Stimulated activated CD8-positive, alpha-beta memory T cell treated with anti-CD3 and anti-CD28 coated beads, Interleukin-15, amount 100 ng/mL, for 4 hours (primary cell): ENCODE measurements around the gene RHNO1.

Source experiments
- DNase-seq, 2 donors: peaks; one replicate each; pipeline ENCODE4 v3.0.0-alpha.2; 2020; ENCODE audit warnings: low read depth in 2 of 2

RHNO1 gene

GRCh38 chr12:2877047-2877952, at the start of gene RHNO1, which contains the start of gene FOXM1:
RHNO1 (plus strand) TSS chr12:2877223; CDS start chr12:2885367, 8,144 bp downstream.
FOXM1 (minus strand) TSS chr12:2877174; CDS start chr12:2874478, 2,696 bp downstream.
- peak; percentile 71 to 78 for DNase-seq

DNA sequence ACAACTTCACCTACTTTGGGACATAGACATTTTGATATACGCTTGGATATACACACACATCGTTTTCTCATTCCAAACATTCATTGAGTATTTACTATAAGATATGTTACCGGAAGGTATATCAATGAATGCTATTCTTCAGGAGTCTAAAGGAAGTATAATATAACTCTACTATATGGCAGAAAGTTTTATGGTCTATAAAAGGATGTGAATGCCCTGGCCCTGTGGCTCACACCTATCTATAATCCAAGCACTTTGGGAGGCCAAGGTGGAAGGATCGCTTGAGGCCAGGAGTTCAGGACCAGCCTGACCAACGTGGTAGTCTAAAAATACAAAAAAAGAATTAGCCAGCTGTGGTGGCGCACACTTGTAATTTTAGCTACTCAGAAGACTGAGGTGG, 47.7 kb upstream of the RHNO1 start:
- no peak for DNase-seq

DNA sequence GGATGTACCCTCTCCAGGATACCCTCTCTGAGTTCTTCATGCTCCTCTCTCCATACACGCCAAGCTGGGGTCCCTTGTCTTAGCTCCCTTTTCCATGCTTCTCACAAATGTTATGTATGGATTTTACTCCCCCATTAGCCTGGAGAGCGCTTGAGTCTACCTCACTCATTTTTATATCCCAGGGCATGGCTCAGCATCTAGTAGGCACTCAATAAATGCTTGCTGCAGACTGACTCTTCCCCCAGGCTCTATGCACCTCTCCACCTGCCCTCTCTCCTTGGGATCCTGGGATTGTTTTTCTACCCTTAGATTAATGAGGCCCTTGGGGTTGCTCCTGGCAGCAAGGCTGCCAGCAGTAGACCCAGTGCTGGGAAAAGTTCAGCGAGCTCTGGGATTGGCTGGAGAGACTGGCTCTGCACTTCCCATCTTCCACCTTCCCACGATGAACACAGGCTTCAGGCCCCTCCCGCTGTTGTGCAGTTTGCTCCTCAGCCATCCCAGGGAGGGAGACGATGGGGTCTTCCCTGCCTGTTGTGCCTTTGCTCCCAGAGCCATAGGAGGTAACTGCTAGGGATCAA, 44.4 kb upstream of the RHNO1 start:
- DNase-seq = no peak

DNA sequence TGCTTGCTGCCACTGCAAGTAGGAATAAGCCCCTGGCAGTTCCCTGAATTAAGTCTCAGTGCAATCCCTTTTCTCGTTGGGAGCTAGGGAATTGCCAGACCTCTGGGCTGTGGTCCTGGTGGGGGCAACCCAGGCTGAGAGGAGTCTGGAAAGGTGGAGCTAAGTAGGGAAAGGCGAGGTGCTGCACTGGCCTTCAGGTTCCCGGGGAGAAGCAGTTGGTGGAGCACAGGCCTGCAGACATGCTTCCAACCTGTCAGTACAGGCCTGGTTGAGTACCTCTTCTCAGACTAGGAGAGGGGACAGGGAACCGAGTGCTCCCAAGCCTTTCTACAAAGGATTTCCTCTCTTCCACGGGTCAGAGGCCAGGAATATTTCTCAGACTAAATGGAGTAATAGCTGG, 43.7 kb upstream of the RHNO1 start:
- DNase-seq = no peak

- no peak for DNase-seq
Measured at GRCh38 chr12:2833810-2834209, 43.2 kb upstream of the RHNO1 start.

DNA sequence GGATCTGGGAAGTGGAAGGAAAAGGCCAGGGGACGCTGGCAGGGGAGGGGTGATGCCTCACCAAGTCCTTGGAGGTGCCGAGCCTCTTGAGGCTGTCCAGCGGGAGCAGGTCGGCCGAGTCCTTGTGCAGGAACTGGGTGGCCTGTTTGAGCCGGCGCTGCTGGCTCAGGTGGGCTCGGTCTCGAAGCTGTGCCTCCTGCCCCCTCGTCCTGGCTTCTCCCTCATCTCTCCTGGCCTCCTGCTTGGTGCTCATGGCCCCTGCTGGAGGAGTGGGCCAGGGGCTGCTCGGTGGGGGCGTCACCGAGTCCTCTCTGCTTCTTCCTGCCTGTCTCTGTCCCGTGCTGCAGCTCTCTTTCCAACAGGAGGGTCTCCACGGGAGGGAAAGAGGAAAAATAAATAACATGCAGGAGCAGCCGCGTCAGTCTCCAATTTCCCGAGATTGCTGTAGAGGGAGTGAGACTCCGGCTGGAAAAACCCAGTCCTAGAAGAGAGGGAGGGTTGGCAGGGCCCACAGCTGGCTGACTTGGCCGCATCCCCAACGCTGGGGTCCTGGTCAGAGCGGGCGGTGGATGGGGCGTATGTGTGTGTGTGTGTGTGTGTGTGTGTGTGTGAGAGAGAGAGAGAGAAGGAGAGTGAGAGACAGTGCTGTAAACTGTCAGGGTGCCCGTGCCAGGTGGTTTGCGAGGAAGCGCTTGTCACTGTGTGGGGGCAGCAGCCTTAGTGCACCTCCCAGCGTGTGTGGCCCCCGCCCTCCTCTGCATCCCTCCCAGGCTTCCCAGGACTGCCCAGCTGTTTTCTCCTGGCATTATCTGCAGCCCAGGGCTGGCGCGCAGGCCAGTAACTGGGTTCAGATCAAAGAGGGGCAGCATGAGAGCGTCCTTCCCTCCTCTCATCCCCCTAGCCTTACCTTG, 42.2 kb upstream of the RHNO1 start, which contains the start of gene NRIP2:
Gene NRIP2 (minus strand): TSS at position 455 of the 911 bp plus-strand sequence. CDS start 52 bp downstream, at position 403.
- no peak for DNase-seq

DNA sequence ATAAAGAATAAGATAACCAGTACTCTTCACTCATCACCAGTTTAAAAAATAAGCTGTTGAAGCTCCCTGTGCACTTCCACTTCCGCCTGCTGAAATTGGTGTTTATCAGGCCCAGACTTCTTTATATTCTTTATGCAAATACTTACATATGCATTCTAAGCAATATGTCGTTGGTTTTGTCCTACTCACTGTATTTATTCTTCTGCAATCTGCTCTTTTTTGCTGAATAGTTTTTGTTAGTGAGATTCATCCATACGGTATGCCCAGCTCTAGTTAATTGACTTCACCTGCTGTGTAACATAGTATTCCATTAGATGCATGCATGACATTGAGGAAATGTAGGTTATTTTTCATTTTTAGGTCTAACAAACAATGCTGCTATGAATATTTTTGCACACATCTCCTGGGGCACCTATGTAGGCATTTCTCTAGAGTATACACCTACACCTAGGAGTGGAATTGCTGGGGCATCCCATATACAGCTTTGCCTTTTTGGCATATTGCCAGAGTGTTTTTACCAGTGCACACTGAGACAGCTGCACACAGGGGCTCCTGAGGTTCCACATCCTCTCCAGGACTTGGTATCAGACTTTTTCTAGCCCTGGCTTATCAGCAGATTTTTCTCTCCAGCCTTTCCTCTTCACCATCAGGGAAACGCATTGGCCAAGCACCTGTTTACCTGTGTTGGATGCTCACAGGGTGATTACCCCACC, 41.2 kb upstream of the RHNO1 start:
- no peak for DNase-seq

- DNase-seq = no peak
Measured at GRCh38 chr12:2836574-2836973, 40.4 kb upstream of the RHNO1 start.

DNA sequence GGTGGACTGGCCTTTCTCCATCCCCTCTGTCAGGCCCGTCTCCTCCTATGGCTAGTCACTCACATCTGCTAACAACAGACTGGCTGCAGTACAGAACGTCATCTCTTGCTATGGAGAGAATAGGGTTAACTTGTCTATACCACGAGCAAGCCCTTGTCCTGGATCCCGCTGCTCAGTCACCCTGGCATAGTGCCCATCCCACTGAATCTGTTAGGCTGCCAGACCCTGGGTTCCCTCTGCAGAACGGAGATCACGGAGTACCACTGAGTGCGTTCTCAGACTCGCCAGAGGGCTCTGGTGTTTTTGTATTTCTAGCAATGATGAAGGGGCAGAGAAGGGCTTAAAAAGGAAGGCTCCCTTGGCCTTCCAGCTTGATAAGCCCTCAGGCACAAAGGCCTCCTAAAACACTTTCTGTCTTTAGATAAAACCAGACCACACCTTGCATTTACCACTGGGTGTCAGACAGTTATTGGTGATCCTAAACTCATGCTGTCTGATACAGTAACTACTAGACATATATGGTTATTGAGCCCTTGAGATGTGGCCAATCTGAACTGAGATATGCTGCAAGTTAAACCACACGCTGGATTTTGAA, 35.9 kb upstream of the RHNO1 start:
- no peak for DNase-seq

DNA sequence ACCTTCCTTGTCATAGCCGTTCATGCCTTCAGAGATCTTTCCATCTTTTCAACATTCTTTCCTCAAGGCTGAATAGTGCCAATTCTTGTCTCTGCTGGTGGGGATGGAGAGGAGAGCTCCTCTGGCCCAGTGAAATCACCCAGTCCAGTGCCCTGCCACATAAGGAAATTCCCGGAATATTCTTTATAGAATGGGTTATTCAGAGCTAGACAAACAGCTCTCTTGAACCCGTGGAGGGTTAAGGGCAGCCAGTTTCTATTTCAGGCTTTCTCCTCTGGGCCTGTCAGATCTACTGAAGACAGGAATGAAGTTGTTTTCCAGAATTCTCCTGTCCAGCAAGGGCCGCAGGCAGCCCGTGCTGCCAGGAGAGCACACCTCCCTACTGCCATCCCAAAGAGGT, 34.1 kb upstream of the RHNO1 start:
- DNase-seq = no peak

DNA sequence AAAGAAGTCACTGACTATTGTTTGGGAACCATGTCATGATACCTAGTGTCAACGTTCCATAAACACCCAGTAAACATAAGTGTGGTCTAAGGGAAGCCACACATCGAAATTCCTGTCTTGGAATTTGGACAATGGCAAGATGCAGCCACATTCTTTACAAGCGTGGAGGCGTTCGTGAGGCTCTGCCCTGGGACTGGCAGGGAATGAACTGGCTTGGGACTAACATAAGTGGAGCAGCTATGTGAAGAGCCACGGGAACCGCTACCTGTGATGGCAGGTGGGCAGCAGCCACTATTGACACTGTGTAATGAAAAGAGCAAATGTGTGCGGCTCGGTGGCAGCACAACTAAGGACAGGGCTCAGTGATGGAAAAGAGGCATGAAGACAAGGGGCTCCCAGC, 32.2 kb upstream of the RHNO1 start:
- DNase-seq = no peak

DNA sequence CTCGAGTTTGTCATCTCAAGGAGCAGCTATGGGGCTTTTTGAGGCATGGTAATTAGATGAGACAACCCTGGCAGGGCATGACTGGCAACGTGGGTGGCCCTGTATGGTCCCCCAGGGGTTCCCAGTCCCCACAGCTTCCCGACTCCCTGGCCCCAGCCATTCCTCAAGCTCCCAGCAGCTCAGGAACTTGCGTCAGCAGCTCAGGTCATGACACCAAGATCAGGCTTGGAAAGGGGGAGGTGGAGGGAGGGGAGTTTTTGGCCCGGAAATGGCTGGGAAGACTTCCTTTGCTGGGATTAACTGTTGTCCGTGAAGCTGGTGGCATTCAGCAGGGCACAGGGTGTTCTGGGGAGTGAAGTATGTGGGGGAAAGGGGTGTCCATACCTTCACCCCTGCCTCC, 31.7 kb upstream of the RHNO1 start:
- DNase-seq = no peak

DNA sequence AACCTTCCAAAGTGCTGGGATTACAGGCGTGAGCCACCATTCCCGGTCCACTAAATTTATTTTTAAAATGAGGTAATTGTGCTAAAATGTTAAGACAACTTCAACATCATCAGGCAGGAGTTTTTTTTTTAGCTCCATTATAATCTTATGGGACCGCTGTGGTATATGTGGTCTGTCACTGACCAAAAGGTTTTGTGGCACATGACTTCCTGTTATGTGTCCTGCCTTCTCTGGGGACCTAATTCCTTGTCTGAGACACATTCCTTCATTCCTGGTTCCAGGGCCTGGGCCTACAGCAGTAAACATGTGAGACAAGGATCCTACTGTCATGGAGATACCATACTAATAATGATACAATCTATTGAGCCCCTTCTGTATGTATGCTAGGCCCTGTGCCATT, 25.1 kb upstream of the RHNO1 start:
- no peak for DNase-seq

GRCh38 chr12:2853626-2854025, 23.4 kb upstream of the RHNO1 start:
- no peak for DNase-seq

DNA sequence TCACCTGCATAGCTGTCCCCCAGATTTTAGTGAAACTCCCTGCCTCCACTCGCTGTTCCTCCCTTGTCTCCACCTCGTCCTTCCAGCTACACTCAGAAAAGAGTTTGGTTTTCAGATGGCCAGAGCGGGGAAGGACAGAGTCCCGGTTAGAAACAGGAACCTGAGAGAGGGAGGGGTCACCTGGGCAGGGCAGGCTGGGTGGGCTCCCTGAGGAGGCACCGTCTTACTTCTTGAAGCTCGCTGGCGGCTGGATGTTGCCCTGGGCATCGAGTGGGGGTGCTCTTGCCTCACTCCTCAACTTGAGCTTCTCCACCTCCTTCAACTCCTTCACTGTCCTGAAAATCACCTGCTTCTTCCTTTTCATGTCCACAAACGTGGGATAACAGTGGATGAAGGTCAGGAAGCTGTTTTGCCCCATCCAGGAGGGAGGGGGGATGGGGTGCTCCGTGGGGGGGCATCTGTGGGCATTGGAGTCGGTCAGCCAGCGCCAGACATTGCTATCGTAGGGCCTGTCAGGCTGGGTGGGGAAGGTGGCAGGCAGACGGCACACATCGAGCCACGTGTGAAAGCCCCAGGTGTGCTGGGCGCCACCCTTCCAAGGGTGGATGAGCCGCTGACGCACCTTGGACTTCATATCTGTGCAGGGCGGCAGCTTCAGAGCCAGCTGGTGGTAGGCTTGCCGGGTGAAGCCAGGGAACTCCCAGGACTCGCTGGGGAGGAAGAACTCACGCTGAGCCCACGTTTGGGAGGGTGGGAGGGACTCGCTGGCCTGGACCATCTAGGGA, 22.2 kb upstream of the RHNO1 start:
- no peak for DNase-seq

GRCh38 chr12:2855546-2855945, 21.5 kb upstream of the RHNO1 start:
- DNase-seq = no peak

GRCh38 chr12:2856051-2856450, 21.0 kb upstream of the RHNO1 start:
- DNase-seq = no peak

GRCh38 chr12:2857021-2857431, 20.0 kb upstream of the RHNO1 start, which contains the start of gene TEX52:
TEX52 (minus strand) TSS chr12:2857039; CDS start chr12:2857026, 13 bp downstream.
- no peak for DNase-seq

GRCh38 chr12:2857576-2857975, 19.4 kb upstream of the RHNO1 start:
- no peak for DNase-seq

- no peak for DNase-seq
Measured at GRCh38 chr12:2858334-2858733, 18.7 kb upstream of the RHNO1 start.
